DOHH2 (cell line): ENCODE measurements around the gene PCSK5.

ENCODE experiments used
- H3F3A ChIP-seq: fragments of 200-600 bp; sonication (generic), shearing (Covaris generic); 2 replicates; pipeline ENCODE4 v1.6.0; 2016; ENCODE audit warnings: antibody characterized with exemption, mild to moderate bottlenecking; ENCODE audit not compliant: control insufficient read depth, insufficient read depth
- H3K27ac ChIP-seq: fragments of 200-600 bp; sonication (generic); 2 replicates; pipeline ENCODE4 v1.5.1; 2014; ENCODE audit warnings: low read depth, mild to moderate bottlenecking, low read length, moderate library complexity
- H3K27me3 ChIP-seq: fragments of 200-600 bp; sonication (generic); 2 replicates; pipeline ENCODE4 v1.6.1; 2014; ENCODE audit warnings: mild to moderate bottlenecking, low read length, mixed read lengths; ENCODE audit not compliant: control insufficient read depth
- H3K36me3 ChIP-seq: fragments of 200-600 bp; sonication (generic); 2 replicates; pipeline ENCODE4 v1.6.1; 2014; ENCODE audit warnings: mild to moderate bottlenecking, low read length, moderate library complexity, mixed read lengths; ENCODE audit not compliant: control insufficient read depth
- H3K4me1 ChIP-seq: fragments of 200-600 bp; sonication (generic); 2 replicates; pipeline ENCODE4 v1.6.1; 2014; ENCODE audit warnings: mild to moderate bottlenecking, low read length, mixed read lengths; ENCODE audit not compliant: control insufficient read depth
- H3K4me2 ChIP-seq: fragments of 200-600 bp; sonication (generic); 2 replicates; pipeline ENCODE4 v1.6.0; 2014; ENCODE audit warnings: mild to moderate bottlenecking, low read length, moderate library complexity
- H3K4me3 ChIP-seq: fragments of 200-600 bp; sonication (generic); 2 replicates; pipeline ENCODE4 v1.5.1; 2014; ENCODE audit warnings: mild to moderate bottlenecking, low read length, mixed read lengths
- H3K79me2 ChIP-seq: fragments of 200-600 bp; sonication (generic); 2 replicates; pipeline ENCODE4 v1.6.1; 2014; ENCODE audit warnings: mild to moderate bottlenecking, low read length, mixed read lengths; ENCODE audit not compliant: control insufficient read depth
- H3K9me2 ChIP-seq: fragments of 200-600 bp; sonication (generic); replicated peaks from 2 replicates; pipeline ENCODE4 v1.6.1; 2014; ENCODE audit warnings: mild to moderate bottlenecking, low read length, mixed read lengths; ENCODE audit not compliant: control insufficient read depth
- H3K9me3 ChIP-seq: fragments of 200-600 bp; sonication (generic); 2 replicates; pipeline ENCODE4 v1.6.1; 2014; ENCODE audit warnings: antibody characterized with exemption, low read length, mixed read lengths; ENCODE audit not compliant: control insufficient read depth, insufficient read depth
- H4K20me1 ChIP-seq: fragments of 200-600 bp; sonication (generic); 2 replicates; pipeline ENCODE4 v1.6.0; 2014; ENCODE audit warnings: low read depth, mild to moderate bottlenecking, antibody characterized with exemption, low read length, moderate library complexity; ENCODE audit not compliant: control insufficient read depth, insufficient read depth
- CTCF ChIP-seq: fragments of 200-600 bp; sonication (generic); IDR thresholded peaks from one replicate; pipeline ENCODE4 v1.5.1; 2014; ENCODE audit warnings: antibody characterized with exemption, mild to moderate bottlenecking, low read depth, low read length; ENCODE audit not compliant: poor library complexity, severe bottlenecking
- EZH2phosphoT487 ChIP-seq: fragments of 200-600 bp; sonication (generic); IDR thresholded peaks from 2 replicates; pipeline ENCODE4 v1.6.1; 2017; ENCODE audit warnings: borderline replicate concordance, mild to moderate bottlenecking, antibody characterized with exemption, low read length, moderate library complexity, mixed read lengths

PCSK5 gene

GRCh38 chr9:75974016-75974766, 83.7 kb downstream of the PCSK5 start:
- Histone ChIP-seq H3K4me3 (no peak overlapping the region), H3K27ac (no peak overlapping the region), H3K4me1 (no peaks in the 10 kb centered on the region), H3K27me3 (no peaks in the 10 kb centered on the region), H3K36me3 (no peaks in the 10 kb centered on the region), H3K79me2 (no peaks in the 10 kb centered on the region), H4K20me1 (no peaks in the 10 kb centered on the region), H3K9me3 (no peaks in the 10 kb centered on the region), H3K9me2 (no peaks in the 10 kb centered on the region), H3K4me2 (no peak overlapping the region), H3F3A (no peaks in the 10 kb centered on the region)
- TF ChIP-seq EZH2phosphoT487 (no peak), CTCF (no peak)

- TF ChIP-seq EZH2phosphoT487 (no peak), CTCF (no peak)
- no peaks in the 10 kb centered on the region for H3K4me1 ChIP-seq
- no peak overlapping the region for H3K4me3 ChIP-seq
- no peaks in the 10 kb centered on the region for H3K9me2 ChIP-seq
- H3F3A ChIP-seq, result no peaks in the 10 kb centered on the region
- H3K27ac ChIP-seq, result no peak overlapping the region
- H3K79me2 ChIP-seq, result no peaks in the 10 kb centered on the region
- H3K27me3 ChIP-seq, result no peaks in the 10 kb centered on the region
- H3K9me3 ChIP-seq, result no peaks in the 10 kb centered on the region
- H3K4me2 ChIP-seq, result no peak overlapping the region
- no peaks in the 10 kb centered on the region for H4K20me1 ChIP-seq
- no peaks in the 10 kb centered on the region for H3K36me3 ChIP-seq
Observed at GRCh38 chr9:75975071-75975470, 84.6 kb downstream of the PCSK5 start.

GRCh38 chr9:75976549-75976948, 86.1 kb downstream of the PCSK5 start:
- Histone ChIP-seq H3K36me3 (no peaks in the 10 kb centered on the region), H3K4me2 (no peak overlapping the region), H3K79me2 (no peaks in the 10 kb centered on the region), H3K9me2 (no peaks in the 10 kb centered on the region), H3K9me3 (no peaks in the 10 kb centered on the region), H3K4me1 (no peaks in the 10 kb centered on the region), H3K27me3 (no peaks in the 10 kb centered on the region), H3K27ac (no peak overlapping the region), H3K4me3 (no peak overlapping the region), H3F3A (no peaks in the 10 kb centered on the region), H4K20me1 (no peaks in the 10 kb centered on the region)
- TF ChIP-seq EZH2phosphoT487, result no peak
- no peak for TF ChIP-seq CTCF
